Measurements from ENCODE around the gene EPN1.

GRCh38 chr19:55675661-55676354 lies 782 bp downstream of the EPN1 start:
- no peak for TF ChIP-seq CTCF (IDR thresholded peaks at IDR 0.05)
- TF ChIP-seq POLR2A (IDR thresholded peaks at IDR 0.05): no peak
